Stimulated activated CD4-positive, alpha-beta T cell treated with anti-CD3 and anti-CD28 coated beads, Interleukin-15, amount 100 ng/mL, for 24 hours (primary cell): ENCODE measurements around the gene TMEM143.
"Not testable (repeated sequence)": the region's sequence is repeated elsewhere in the genome, so short reads cannot be mapped to it uniquely, and the experiment has no call there.

Source experiments
- DNase-seq: peaks from one replicate; pipeline ENCODE4 v3.0.0-alpha.2; 2020

The TMEM143 gene

GRCh38 chr19:48363810-48364597, at the start of gene TMEM143, which contains the start of gene SYNGR4:
TMEM143 (minus strand) TSS chr19:48363940; CDS start chr19:48363920, 20 bp downstream.
SYNGR4 (plus strand) TSS chr19:48364367; CDS start chr19:48365843, 1,476 bp downstream.
- DNase-seq, result peak; percentile 97

- no peak for DNase-seq
Observed at GRCh38 chr19:48405850-48406249, 42.1 kb upstream of the TMEM143 start.

- DNase-seq, result no peak
Observed at GRCh38 chr19:48405010-48405659, 41.4 kb upstream of the TMEM143 start.

- DNase-seq, result peak; percentile 59
Observed at GRCh38 chr19:48403606-48404005, 39.9 kb upstream of the TMEM143 start.

- DNase-seq, result no peak
Observed at GRCh38 chr19:48401287-48401686, 37.5 kb upstream of the TMEM143 start.

- DNase-seq, result peak; percentile 38
Observed at GRCh38 chr19:48400018-48400742, 36.4 kb upstream of the TMEM143 start.

- peak; percentile 89 for DNase-seq
Observed at GRCh38 chr19:48398375-48399235, 34.9 kb upstream of the TMEM143 start.

- peak; percentile 29 for DNase-seq
Observed at GRCh38 chr19:48398102-48398374, 34.3 kb upstream of the TMEM143 start.

GRCh38 chr19:48397263-48398101, 33.7 kb upstream of the TMEM143 start:
- DNase-seq, result no peak

GRCh38 chr19:48396824-48397176, 33.1 kb upstream of the TMEM143 start:
- DNase-seq, result no peak

- no peak for DNase-seq
Observed at GRCh38 chr19:48396016-48396823, 32.5 kb upstream of the TMEM143 start.

- DNase-seq, result no peak
Observed at GRCh38 chr19:48395499-48395898, 31.8 kb upstream of the TMEM143 start.

GRCh38 chr19:48395170-48395455, 31.4 kb upstream of the TMEM143 start:
- no peak for DNase-seq

- DNase-seq, result no peak
Observed at GRCh38 chr19:48394331-48395169, 30.8 kb upstream of the TMEM143 start.

- DNase-seq, result peak; percentile 32
Observed at GRCh38 chr19:48393559-48394330, 30.0 kb upstream of the TMEM143 start, which contains the start of gene GRIN2D. GRIN2D (plus strand) TSS chr19:48393668; CDS start chr19:48398393, 4,725 bp downstream.

GRCh38 chr19:48392860-48393558, 29.3 kb upstream of the TMEM143 start:
- DNase-seq, result no peak

GRCh38 chr19:48392006-48392344, 28.2 kb upstream of the TMEM143 start:
- not testable (repeated sequence) for DNase-seq

GRCh38 chr19:48391100-48392005, 27.6 kb upstream of the TMEM143 start, which contains the start of gene KDELR1:
KDELR1 (minus strand) TSS chr19:48391551; CDS start chr19:48391358, 193 bp downstream.
- peak; percentile 73 for DNase-seq
